CD14-positive monocyte (primary cell): ENCODE data around the gene UTP14A. TPM values are rescaled to one million over a fixed set of nuclear protein-coding genes. Genes with fewer than 3 reads are reported as not detected.

Source experiments
- DNase-seq, 3 donors: peaks; one replicate each; pipeline ENCODE4 v3.0.0-alpha.2; 2011 to 2022
- H2AFZ ChIP-seq: 2 replicates; pipeline ENCODE4 v1.6.0; 2012; ENCODE audit warnings: mild to moderate bottlenecking, low read depth, low read length, inconsistent platforms; ENCODE audit not compliant: insufficient read depth, poor library complexity, severe bottlenecking
- H3K27ac ChIP-seq, 2 donors: 1 replicate in 1 of 2; 2 replicates in 1 of 2; pipeline ENCODE4 v1.5.1; 2012 to 2013; ENCODE audit warnings: low read length in 2 of 2, control low read depth in 1 of 2, inconsistent platforms in 1 of 2, low read depth in 1 of 2, mild to moderate bottlenecking in 1 of 2
- H3K27me3 ChIP-seq, 2 donors: one replicate each; pipeline versions ENCODE4 v1.6.0 to v1.6.1; 2011 to 2013; ENCODE audit warnings: low read length in 2 of 2; ENCODE audit not compliant: control insufficient read depth in 2 of 2, insufficient read depth in 2 of 2
- H3K36me3 ChIP-seq, 2 donors: replicated peaks in 1 of 2; 1 replicate in 1 of 2; 2 replicates in 1 of 2; pipeline versions ENCODE4 v1.5.1 to v1.6.1; 2012 to 2013; ENCODE audit warnings: low read length in 2 of 2, control low read depth in 1 of 2, inconsistent platforms in 1 of 2, mild to moderate bottlenecking in 1 of 2; ENCODE audit not compliant: insufficient read depth in 2 of 2, control insufficient read depth in 1 of 2
- H3K4me1 ChIP-seq, 2 donors: 1 replicate in 1 of 2; 2 replicates in 1 of 2; pipeline versions ENCODE4 v1.5.1 to v1.6.1; 2012 to 2013; ENCODE audit warnings: low read length in 2 of 2, control low read depth in 1 of 2, inconsistent platforms in 1 of 2, mild to moderate bottlenecking in 1 of 2, moderate library complexity in 1 of 2; ENCODE audit not compliant: insufficient read depth in 2 of 2, control insufficient read depth in 1 of 2
- H3K4me2 ChIP-seq: replicated peaks from 2 replicates; pipeline ENCODE3; 2012; ENCODE audit warnings: low read length, moderate library complexity, mild to moderate bottlenecking; ENCODE audit not compliant: poor library complexity, severe bottlenecking; ENCODE audit errors: extremely low read depth
- H3K4me3 ChIP-seq, 3 experiments: fragments of 200-600 bp in 1 of 3; sonication (generic) in 1 of 3; replicated peaks in 1 of 3; 1 replicate in 2 of 3; 2 replicates in 1 of 3; pipeline ENCODE4 v1.5.1; 2011 to 2013; ENCODE audit warnings: low read length in 3 of 3, mild to moderate bottlenecking in 3 of 3, control low read depth in 2 of 3, low read depth in 2 of 3, inconsistent platforms in 1 of 3, moderate library complexity in 1 of 3
- H3K79me2 ChIP-seq: 2 replicates; pipeline ENCODE4 v1.6.0; 2012; ENCODE audit warnings: mild to moderate bottlenecking, control low read depth, inconsistent platforms, low read length, moderate library complexity; ENCODE audit not compliant: insufficient read depth
- H3K9ac ChIP-seq: 2 replicates; pipeline ENCODE4 v1.6.0; 2017; ENCODE audit warnings: low read length, mild to moderate bottlenecking; ENCODE audit not compliant: insufficient read depth, poor library complexity, severe bottlenecking
- H3K9me3 ChIP-seq, 2 donors: replicated peaks in 1 of 2; 1 replicate in 1 of 2; 2 replicates in 1 of 2; pipeline versions ENCODE4 v1.5.1 to v1.6.1; 2012 to 2013; ENCODE audit warnings: low read length in 2 of 2, control low read depth in 1 of 2; ENCODE audit not compliant: control insufficient read depth in 1 of 2, insufficient read depth in 1 of 2
- H4K20me1 ChIP-seq: 2 replicates; pipeline ENCODE4 v1.6.0; 2012; ENCODE audit warnings: mild to moderate bottlenecking, low read length, control low read depth, moderate library complexity; ENCODE audit not compliant: insufficient read depth
- H3K27ac Mint-ChIP-seq, 7 donors: one replicate each; pipeline ENCODE4 v1.8.0; 2020; ENCODE audit warnings: mild to moderate bottlenecking in 7 of 7, mixed read lengths in 7 of 7, moderate library complexity in 6 of 7, inconsistent platforms in 2 of 7
- H3K27me3 Mint-ChIP-seq, 3 donors: one replicate each; pipeline ENCODE4 v1.8.0; 2021 to 2022; ENCODE audit warnings: low read depth in 3 of 3, mild to moderate bottlenecking in 3 of 3, mixed read lengths in 3 of 3, moderate library complexity in 3 of 3, inconsistent platforms in 1 of 3
- H3K36me3 Mint-ChIP-seq, 2 donors: one replicate each; pipeline ENCODE4 v1.8.0; 2020; ENCODE audit warnings: mixed read lengths in 2 of 2, inconsistent platforms in 1 of 2, mild to moderate bottlenecking in 1 of 2
- H3K4me1 Mint-ChIP-seq: one replicate; pipeline ENCODE4 v1.8.0; 2020; ENCODE audit warnings: mild to moderate bottlenecking, mixed read lengths
- H3K4me3 Mint-ChIP-seq, 2 donors: one replicate each; pipeline ENCODE4 v1.8.0; 2020; ENCODE audit warnings: mild to moderate bottlenecking in 2 of 2, mixed read lengths in 2 of 2, moderate library complexity in 1 of 2
- H3K9me3 Mint-ChIP-seq, 7 donors: one replicate each; pipeline ENCODE4 v1.8.0; 2020 to 2022; ENCODE audit warnings: mixed read lengths in 7 of 7, mild to moderate bottlenecking in 6 of 7, moderate library complexity in 6 of 7, inconsistent platforms in 2 of 7
- CTCF ChIP-seq: fragments of 200-600 bp; IDR thresholded peaks from one replicate; pipeline ENCODE4 v1.8.0; 2022; ENCODE audit warnings: antibody characterized with exemption, mild to moderate bottlenecking
- WGBS: methylation state at CpG from one replicate; pipeline ENCODE4 v1.1.5; 2013; ENCODE audit warnings: missing lambda C conversion rate; ENCODE audit not compliant: insufficient coverage; 5-methylcytosine and 5-hydroxymethylcytosine counted together
- intact Hi-C, 2 donors: fragments of 100-400 bp; cut with micrococcal nuclease; formaldehyde crosslinking; loops; one replicate each; pipeline versions ENCODE4 v1.15.0 to v1.15.1; 2023
- polyA plus RNA-seq, 3 donors: library from polyadenylated mRNA; depleted of rRNA in 1 of 3; unstranded in 2 of 3; stranded (reverse) in 1 of 3; fragments of 300-500 nt in 2 of 3; fragments of >200 nt in 1 of 3; fragmentation: Illumina TruSeq in 2 of 3; gene quantifications; 1 replicate in 2 of 3; 2 replicates in 1 of 3; pipeline ENCODE4 v1.2.3, GENCODE V29; 2012 to 2021

The UTP14A gene
- polyA plus RNA-seq, 3 donors, result 2.9 to 5.5 (median 3.8) TPM

DNA sequence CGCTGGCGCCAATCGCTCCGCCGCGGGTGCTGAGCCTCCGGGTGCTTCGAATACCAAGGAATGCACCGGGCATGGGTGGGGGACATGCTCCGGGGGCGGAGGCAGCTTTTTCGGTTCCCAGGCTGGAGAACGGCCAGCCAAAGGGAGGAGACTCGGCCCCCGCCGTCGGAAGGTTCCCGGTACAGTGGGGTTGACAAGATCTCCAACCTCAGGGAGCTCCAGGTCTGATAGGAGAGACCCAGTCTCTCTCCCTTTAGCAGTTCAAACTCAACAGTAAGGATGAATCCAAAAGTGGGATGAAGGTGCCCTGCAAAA is 47.3 kb downstream of the UTP14A start:
- Histone ChIP-seq H2AFZ (peak overlapping the region; percentile 77), H3K4me2 (peak overlapping the region; percentile 72), H3K79me2 (no peaks in the 10 kb centered on the region), H3K9ac (peak overlapping the region; percentile 32), H3K9me3 (no peaks in the 10 kb centered on the region), H3K4me1 (peaks cover 18 to 30% of the 10 kb centered on the region in 2 donors), H3K27me3 (peaks cover 0 to 18% of the 10 kb centered on the region in 2 donors), H3K36me3 (no peaks in the 10 kb centered on the region), H3K4me3 (peak overlapping the region in 2 of 3 experiments; percentile 43 to 70), H3K27ac (no peak overlapping the region), H4K20me1 (no peaks in the 10 kb centered on the region)
- Mint-ChIP-seq H3K27ac (peak overlapping the region in 1 of 7 donors; percentile 33), H3K4me1 (peaks cover 21% of the 10 kb centered on the region), H3K9me3 (peaks cover 0 to 13% (median 2%) of the 10 kb centered on the region in 7 donors), H3K27me3 (peaks cover 16 to 28% (median 26%) of the 10 kb centered on the region in 3 donors), H3K36me3 (no peaks in the 10 kb centered on the region), H3K4me3 (peak overlapping the region; percentile 51 to 58)
- DNase-seq, result no peak
- TF ChIP-seq CTCF, result no peak
- intact Hi-C loops, result no loop called here
- WGBS, result 0% methylated on average over 4 of the region's 18 CpGs

GRCh38 chrX:129953881-129954280 is 47.9 kb downstream of the UTP14A start:
- no peaks in the 10 kb centered on the region for H3K9me3 ChIP-seq
- H3K4me1 ChIP-seq, result peaks cover 23 to 31% of the 10 kb centered on the region in 2 donors
- TF ChIP-seq CTCF, result no peak
- H3K4me3 Mint-ChIP-seq, result no peak overlapping the region
- H3K27me3 ChIP-seq, result peaks cover 0 to 18% of the 10 kb centered on the region in 2 donors
- H3K36me3 ChIP-seq, result no peaks in the 10 kb centered on the region
- peaks cover 16 to 28% (median 26%) of the 10 kb centered on the region in 3 donors for H3K27me3 Mint-ChIP-seq
- intact Hi-C loops, result no loop called here
- no peak overlapping the region for H3K4me3 ChIP-seq
- H4K20me1 ChIP-seq, result no peaks in the 10 kb centered on the region
- H3K27ac ChIP-seq, result no peak overlapping the region
- no peaks in the 10 kb centered on the region for H3K79me2 ChIP-seq
- H3K4me1 Mint-ChIP-seq, result peaks cover 27% of the 10 kb centered on the region
- H3K9ac ChIP-seq, result no peak overlapping the region
- peaks cover 0 to 13% (median 2%) of the 10 kb centered on the region in 7 donors for H3K9me3 Mint-ChIP-seq
- H3K36me3 Mint-ChIP-seq, result no peaks in the 10 kb centered on the region
- WGBS, result no CpG with 5 or more reads among the region's 4 CpGs
- H2AFZ ChIP-seq, result no peak overlapping the region
- DNase-seq, result no peak
- no peak overlapping the region for H3K4me2 ChIP-seq
- H3K27ac Mint-ChIP-seq, result peak overlapping the region in 1 of 7 donors; percentile 68
